IPS-18a (cell line): ENCODE data around the gene FOSB.

Experiments used
- H3K27ac ChIP-seq: one replicate; pipeline ENCODE4 v1.5.1; 2013; ENCODE audit warnings: low read length
- H3K27me3 ChIP-seq: one replicate; pipeline ENCODE4 v1.6.1; 2013; ENCODE audit warnings: mild to moderate bottlenecking, low read length; ENCODE audit not compliant: control insufficient read depth, insufficient read depth
- H3K36me3 ChIP-seq: one replicate; pipeline ENCODE4 v1.6.1; 2013; ENCODE audit warnings: low read depth, low read length; ENCODE audit not compliant: control insufficient read depth
- H3K4me1 ChIP-seq: one replicate; pipeline ENCODE4 v1.6.1; 2013; ENCODE audit warnings: low read depth, low read length; ENCODE audit not compliant: control insufficient read depth
- H3K4me3 ChIP-seq: one replicate; pipeline ENCODE4 v1.5.1; 2013; ENCODE audit warnings: low read length
- H3K9ac ChIP-seq: one replicate; pipeline ENCODE4 v1.6.1; 2013; ENCODE audit warnings: mild to moderate bottlenecking, low read length, moderate library complexity
- H3K9me3 ChIP-seq: one replicate; pipeline ENCODE4 v1.6.1; 2013; ENCODE audit warnings: low read depth, low read length; ENCODE audit not compliant: control insufficient read depth

FOSB gene

GRCh38 chr19:45456500-45456815 is 11.3 kb upstream of the FOSB start:
- H3K4me1 ChIP-seq = peaks cover 7% of the 10 kb centered on the region
- H3K4me3 ChIP-seq = no peak overlapping the region
- H3K27ac ChIP-seq = no peak overlapping the region
- H3K9me3 ChIP-seq = no peaks in the 10 kb centered on the region
- no peaks in the 10 kb centered on the region for H3K36me3 ChIP-seq
- H3K9ac ChIP-seq = no peak overlapping the region
- peaks cover 7% of the 10 kb centered on the region for H3K27me3 ChIP-seq

- no peak overlapping the region for H3K27ac ChIP-seq
- no peaks in the 10 kb centered on the region for H3K36me3 ChIP-seq
Measured at GRCh38 chr19:45457776-45458175, 10.0 kb upstream of the FOSB start.

GRCh38 chr19:45460807-45461347 is 6.9 kb upstream of the FOSB start:
- H3K4me1 ChIP-seq = peaks cover 2% of the 10 kb centered on the region
- no peak overlapping the region for H3K9ac ChIP-seq
- no peak overlapping the region for H3K27ac ChIP-seq
- no peak overlapping the region for H3K4me3 ChIP-seq
- H3K27me3 ChIP-seq = no peaks in the 10 kb centered on the region
- H3K36me3 ChIP-seq = no peaks in the 10 kb centered on the region
- no peaks in the 10 kb centered on the region for H3K9me3 ChIP-seq

More at GRCh38 chr19:45457776-45458175, 10.0 kb upstream of the FOSB start:
- H3K9ac ChIP-seq = no peak overlapping the region
- H3K4me3 ChIP-seq = no peak overlapping the region
- no peaks in the 10 kb centered on the region for H3K9me3 ChIP-seq
- peaks cover 7% of the 10 kb centered on the region for H3K4me1 ChIP-seq
- no peaks in the 10 kb centered on the region for H3K27me3 ChIP-seq

DNA sequence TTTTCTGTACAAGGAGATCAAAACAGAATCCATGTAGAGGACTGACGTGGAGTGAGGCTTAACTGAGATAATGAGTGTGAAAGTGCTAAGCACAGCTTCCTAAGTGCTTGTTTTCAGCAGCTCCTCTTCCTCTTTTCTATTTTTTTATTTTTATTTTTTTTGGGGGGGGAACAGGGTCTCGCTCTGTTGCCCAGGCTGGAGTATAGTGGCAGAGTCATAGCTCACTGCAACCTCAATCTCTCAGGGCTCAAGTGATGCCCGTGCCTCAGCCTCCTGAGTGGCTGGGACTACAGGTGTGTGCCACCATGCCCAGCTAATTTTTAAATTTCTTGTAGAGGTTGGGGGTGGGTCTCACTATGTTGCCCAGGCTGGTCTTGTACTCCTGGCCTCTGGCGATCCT is 5.6 kb upstream of the FOSB start:
- Histone ChIP-seq H3K36me3 (no peaks in the 10 kb centered on the region), H3K4me3 (no peak overlapping the region), H3K4me1 (no peaks in the 10 kb centered on the region), H3K27me3 (peaks cover 12% of the 10 kb centered on the region), H3K27ac (no peak overlapping the region), H3K9ac (no peak overlapping the region), H3K9me3 (no peaks in the 10 kb centered on the region)

GRCh38 chr19:45463241-45463640 is 4.6 kb upstream of the FOSB start:
- H3K27ac ChIP-seq = no peak overlapping the region
- no peaks in the 10 kb centered on the region for H3K9me3 ChIP-seq

DNA sequence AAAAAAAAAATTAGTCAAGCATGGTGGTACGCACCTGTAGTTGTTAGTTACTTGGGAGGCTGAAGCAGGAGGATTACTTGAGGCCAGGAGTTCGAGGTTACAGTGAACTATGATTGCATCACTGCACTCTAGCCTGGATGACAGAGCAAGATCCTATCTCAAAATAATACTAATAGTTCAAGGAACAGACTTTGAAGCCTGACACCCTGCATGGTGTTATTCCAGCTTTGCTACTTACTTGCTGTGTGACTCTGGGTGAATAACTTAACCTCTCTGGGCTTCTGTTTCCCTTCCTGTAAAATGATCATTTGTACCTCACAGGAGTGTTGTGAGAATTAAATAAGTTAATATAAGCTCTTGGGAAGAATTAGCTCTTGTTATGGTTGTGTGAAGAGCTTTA is 3.5 kb upstream of the FOSB start:
- peaks cover 23% of the 10 kb centered on the region for H3K27me3 ChIP-seq
- no peaks in the 10 kb centered on the region for H3K4me1 ChIP-seq
- no peaks in the 10 kb centered on the region for H3K36me3 ChIP-seq
- no peak overlapping the region for H3K9ac ChIP-seq
- no peaks in the 10 kb centered on the region for H3K9me3 ChIP-seq
- no peak overlapping the region for H3K27ac ChIP-seq
- no peak overlapping the region for H3K4me3 ChIP-seq

More at GRCh38 chr19:45463241-45463640, 4.6 kb upstream of the FOSB start:
- Histone ChIP-seq H3K36me3 (no peaks in the 10 kb centered on the region), H3K9ac (no peak overlapping the region), H3K27me3 (peaks cover 18% of the 10 kb centered on the region), H3K4me3 (no peak overlapping the region), H3K4me1 (no peaks in the 10 kb centered on the region)

- no peak overlapping the region for H3K4me3 ChIP-seq
- no peak overlapping the region for H3K9ac ChIP-seq
- no peaks in the 10 kb centered on the region for H3K36me3 ChIP-seq
- peaks cover 3% of the 10 kb centered on the region for H3K4me1 ChIP-seq
- no peak overlapping the region for H3K27ac ChIP-seq
- no peaks in the 10 kb centered on the region for H3K9me3 ChIP-seq
- H3K27me3 ChIP-seq = peaks cover 23% of the 10 kb centered on the region
Measured at GRCh38 chr19:45464852-45465441, 2.8 kb upstream of the FOSB start.

DNA sequence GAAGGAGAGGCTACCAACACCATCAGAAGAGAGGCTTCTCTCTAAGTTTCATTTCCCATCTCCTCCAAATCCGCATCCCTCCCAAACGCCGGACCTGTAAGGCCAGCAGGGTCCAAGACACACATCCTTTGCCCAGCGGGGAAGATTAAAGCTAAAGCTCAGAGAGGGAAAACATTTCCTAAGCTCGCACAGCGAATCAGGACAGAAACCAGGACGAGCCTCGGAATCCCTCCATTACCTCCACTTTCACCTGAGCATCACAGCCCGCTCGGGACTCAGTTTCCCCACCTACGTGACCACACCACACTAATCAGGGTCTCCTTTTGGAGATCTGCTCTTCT is 711 bp upstream of the FOSB start:
- peaks cover 45% of the 10 kb centered on the region for H3K27me3 ChIP-seq
- peak overlapping the region; percentile 95 for H3K4me3 ChIP-seq
- H3K36me3 ChIP-seq = no peaks in the 10 kb centered on the region
- peaks cover 5% of the 10 kb centered on the region for H3K4me1 ChIP-seq
- H3K9ac ChIP-seq = peak overlapping the region; percentile 91
- no peaks in the 10 kb centered on the region for H3K9me3 ChIP-seq
- no peak overlapping the region for H3K27ac ChIP-seq

DNA sequence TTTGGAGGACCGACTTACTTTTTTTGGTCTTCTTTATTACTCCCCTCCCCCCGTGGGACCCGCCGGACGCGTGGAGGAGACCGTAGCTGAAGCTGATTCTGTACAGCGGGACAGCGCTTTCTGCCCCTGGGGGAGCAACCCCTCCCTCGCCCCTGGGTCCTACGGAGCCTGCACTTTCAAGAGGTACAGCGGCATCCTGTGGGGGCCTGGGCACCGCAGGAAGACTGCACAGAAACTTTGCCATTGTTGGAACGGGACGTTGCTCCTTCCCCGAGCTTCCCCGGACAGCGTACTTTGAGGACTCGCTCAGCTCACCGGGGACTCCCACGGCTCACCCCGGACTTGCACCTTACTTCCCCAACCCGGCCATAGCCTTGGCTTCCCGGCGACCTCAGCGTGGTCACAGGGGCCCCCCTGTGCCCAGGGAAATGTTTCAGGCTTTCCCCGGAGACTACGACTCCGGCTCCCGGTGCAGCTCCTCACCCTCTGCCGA is 409 bp downstream of the FOSB start:
- peaks cover 5% of the 10 kb centered on the region for H3K4me1 ChIP-seq
- H3K36me3 ChIP-seq = no peaks in the 10 kb centered on the region
- peak overlapping the region; percentile 91 for H3K9ac ChIP-seq
- H3K4me3 ChIP-seq = peak overlapping the region; percentile 95
- H3K27ac ChIP-seq = no peak overlapping the region
- H3K9me3 ChIP-seq = no peaks in the 10 kb centered on the region
- H3K27me3 ChIP-seq = peaks cover 56% of the 10 kb centered on the region

GRCh38 chr19:45468803-45469131 is 971 bp downstream of the FOSB start:
- peak overlapping the region; percentile 95 for H3K4me3 ChIP-seq
- H3K27me3 ChIP-seq = peaks cover 62% of the 10 kb centered on the region
- peak overlapping the region; percentile 72 for H3K27ac ChIP-seq
- no peaks in the 10 kb centered on the region for H3K36me3 ChIP-seq
- peak overlapping the region; percentile 91 for H3K9ac ChIP-seq
- H3K9me3 ChIP-seq = no peaks in the 10 kb centered on the region
- peaks cover 5% of the 10 kb centered on the region for H3K4me1 ChIP-seq

DNA sequence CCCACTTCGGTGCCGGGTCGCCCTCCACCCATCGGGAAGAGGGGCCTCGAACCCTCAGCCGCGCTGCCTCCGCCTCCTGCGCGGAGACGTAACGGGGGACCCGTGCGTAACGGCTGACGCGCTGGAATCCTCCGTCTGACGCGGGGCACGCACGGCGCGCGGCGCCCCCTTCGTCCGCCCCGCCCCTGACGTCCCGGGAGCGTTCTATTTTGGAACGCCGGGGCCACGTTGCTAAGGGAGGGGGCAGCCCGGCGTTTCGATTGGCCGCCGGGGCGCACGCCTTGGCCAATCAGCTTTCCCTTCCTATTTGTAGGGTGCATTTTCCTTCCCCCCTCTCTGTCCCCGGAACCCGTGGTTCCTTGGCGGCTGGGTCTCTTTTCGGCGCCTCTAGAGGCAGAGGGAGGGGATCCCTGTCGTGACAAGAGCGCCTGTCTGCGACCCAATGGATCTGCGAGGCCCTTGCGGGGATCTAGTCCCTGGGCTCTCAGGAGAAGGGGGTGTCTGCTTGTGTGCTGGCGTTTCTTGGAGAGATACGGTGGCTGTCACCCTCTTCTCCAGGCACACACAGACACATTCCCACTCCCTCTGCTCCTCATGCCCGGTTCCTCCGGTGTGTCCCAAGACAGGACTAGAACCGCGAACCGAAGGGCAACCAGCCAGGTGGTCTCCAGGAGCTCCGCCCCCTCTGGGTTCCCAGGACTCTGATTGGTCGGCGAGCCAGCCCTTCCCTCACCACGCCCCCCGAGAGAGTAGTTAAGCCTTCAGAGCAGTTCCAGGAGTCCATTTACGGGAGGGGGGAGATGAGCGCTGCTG is 1.5 kb downstream of the FOSB start:
- Histone ChIP-seq H3K9ac (peak overlapping the region; percentile 91), H3K4me3 (peak overlapping the region; percentile 95), H3K4me1 (peaks cover 5% of the 10 kb centered on the region), H3K36me3 (no peaks in the 10 kb centered on the region), H3K27ac (peak overlapping the region; percentile 100), H3K9me3 (no peaks in the 10 kb centered on the region), H3K27me3 (peaks cover 67% of the 10 kb centered on the region)
